ENCODE measurements around the gene LRRC32.
A peak's percentile ranks its signal among the peaks of the same experiment; 100 is the strongest.

LRRC32 gene

GRCh38 chr11:76674517-76675400 is 4.2 kb upstream of the LRRC32 start:
- no peaks in the 10 kb centered on the region for H3K36me3 ChIP-seq (ENCODE audit: insufficient read depth, low read length)
- H3K79me2 ChIP-seq (ENCODE audit: insufficient read depth, low read length) = no peaks in the 10 kb centered on the region
- peaks cover 27% of the 10 kb centered on the region for H3K4me1 ChIP-seq (ENCODE audit: insufficient read depth, low read length, poor library complexity, severe bottlenecking)
- H3K9me3 ChIP-seq (ENCODE audit: insufficient read depth, low read depth, low read length) = no peaks in the 10 kb centered on the region
- TF ChIP-seq EZH2phosphoT487 (IDR thresholded peaks at IDR 0.05; ENCODE audit: borderline replicate concordance) = no peak
- peak; percentile 36 for TF ChIP-seq CTCF (conservative IDR thresholded peaks at IDR 0.05; ENCODE audit: low read length)
- no peak overlapping the region for H2AFZ ChIP-seq (ENCODE audit: low read length)
- H3K4me3 ChIP-seq (ENCODE audit: low read length, poor library complexity, severe bottlenecking) = no peak overlapping the region
- H3K27me3 ChIP-seq (ENCODE audit: insufficient read depth, low read length, poor library complexity, severe bottlenecking) = no peaks in the 10 kb centered on the region
- no peaks in the 10 kb centered on the region for H4K20me1 ChIP-seq (ENCODE audit: insufficient read depth, low read length, poor library complexity, severe bottlenecking)
- H3K9me2 ChIP-seq (replicated peaks; ENCODE audit: low read depth, low read length) = no peaks in the 10 kb centered on the region
- no peak overlapping the region for H3K9ac ChIP-seq (ENCODE audit: low read depth, low read length, poor library complexity, severe bottlenecking)
- no peaks in the 10 kb centered on the region for H3F3A ChIP-seq (ENCODE audit: low read depth)
- peak overlapping the region; percentile 6 for H3K4me2 ChIP-seq (ENCODE audit: low read depth, low read length, poor library complexity, severe bottlenecking)

DNA sequence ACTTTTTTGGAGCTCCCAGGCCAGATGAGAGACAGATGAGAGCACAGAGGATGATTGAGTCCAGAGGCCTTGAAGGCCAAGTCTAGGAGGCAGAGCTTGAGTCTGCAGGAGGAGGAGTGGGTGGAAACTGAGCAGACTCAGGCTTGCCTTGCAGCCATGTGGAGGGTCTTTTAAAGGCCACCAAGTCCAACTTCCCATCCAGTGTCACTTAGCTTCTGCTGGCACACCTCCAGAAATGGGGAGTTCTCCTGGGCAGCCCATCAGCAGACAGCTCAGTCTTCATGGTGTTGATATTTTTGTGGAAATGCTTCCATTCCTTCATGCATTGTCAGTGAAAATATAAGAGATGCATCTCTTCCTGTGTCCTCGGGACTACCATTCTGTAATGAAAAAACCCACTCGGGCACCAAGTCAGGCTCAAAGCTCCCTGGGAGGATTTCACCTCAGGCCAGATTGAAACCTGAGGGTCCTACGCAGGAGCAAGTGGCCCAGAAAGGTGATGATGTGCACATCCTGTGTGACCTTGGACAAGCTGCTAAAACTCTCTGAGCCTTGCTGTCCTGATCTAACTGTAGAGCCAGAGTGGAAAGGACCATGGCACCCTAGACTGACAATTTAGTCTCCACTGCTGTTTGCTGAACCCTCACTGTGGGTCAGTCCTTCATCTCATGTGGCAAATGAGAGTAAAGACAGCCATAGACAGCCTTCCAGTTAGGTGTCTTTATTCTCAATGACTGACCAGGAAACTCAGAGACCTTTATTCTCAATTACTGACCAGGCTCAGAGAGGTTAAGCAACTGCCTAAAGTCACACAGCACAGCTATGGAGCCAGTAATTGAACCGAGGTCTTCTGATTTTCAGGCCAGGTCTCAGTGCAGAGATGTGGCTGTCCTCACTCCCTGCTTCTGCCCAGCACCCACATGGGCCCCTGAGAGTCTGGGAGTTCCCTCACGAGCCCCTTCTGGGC is 2.9 kb upstream of the LRRC32 start:
- H3K27me3 ChIP-seq (ENCODE audit: insufficient read depth, low read length, poor library complexity, severe bottlenecking) = no peaks in the 10 kb centered on the region
- no peaks in the 10 kb centered on the region for H3K9me3 ChIP-seq (ENCODE audit: insufficient read depth, low read depth, low read length)
- H3K4me3 ChIP-seq (ENCODE audit: low read length, poor library complexity, severe bottlenecking) = peak overlapping the region; percentile 51
- H3K9me2 ChIP-seq (replicated peaks; ENCODE audit: low read depth, low read length) = no peaks in the 10 kb centered on the region
- no peaks in the 10 kb centered on the region for H3K79me2 ChIP-seq (ENCODE audit: insufficient read depth, low read length)
- peak overlapping the region; percentile 68 for H3K4me2 ChIP-seq (ENCODE audit: low read depth, low read length, poor library complexity, severe bottlenecking)
- H3K36me3 ChIP-seq (ENCODE audit: insufficient read depth, low read length) = no peaks in the 10 kb centered on the region
- no peaks in the 10 kb centered on the region for H3F3A ChIP-seq (ENCODE audit: low read depth)
- peak overlapping the region; percentile 10 for H3K9ac ChIP-seq (ENCODE audit: low read depth, low read length, poor library complexity, severe bottlenecking)
- no peaks in the 10 kb centered on the region for H4K20me1 ChIP-seq (ENCODE audit: insufficient read depth, low read length, poor library complexity, severe bottlenecking)
- H2AFZ ChIP-seq (ENCODE audit: low read length) = peak overlapping the region; percentile 58
- peaks cover 27% of the 10 kb centered on the region for H3K4me1 ChIP-seq (ENCODE audit: insufficient read depth, low read length, poor library complexity, severe bottlenecking)
- TF ChIP-seq EZH2phosphoT487 (IDR thresholded peaks at IDR 0.05; ENCODE audit: borderline replicate concordance) = no peak
- no peak for TF ChIP-seq CTCF (conservative IDR thresholded peaks at IDR 0.05; ENCODE audit: low read length)

- Histone ChIP-seq H3K4me2 (ENCODE audit: low read depth, low read length, poor library complexity, severe bottlenecking) (peak overlapping the region; percentile 68), H2AFZ (ENCODE audit: low read length) (peak overlapping the region; percentile 58), H3K9me2 (replicated peaks; ENCODE audit: low read depth, low read length) (no peaks in the 10 kb centered on the region), H3K4me1 (ENCODE audit: insufficient read depth, low read length, poor library complexity, severe bottlenecking) (peaks cover 27% of the 10 kb centered on the region), H3K9ac (ENCODE audit: low read depth, low read length, poor library complexity, severe bottlenecking) (peak overlapping the region; percentile 10), H3F3A (ENCODE audit: low read depth) (no peaks in the 10 kb centered on the region), H3K27me3 (ENCODE audit: insufficient read depth, low read length, poor library complexity, severe bottlenecking) (no peaks in the 10 kb centered on the region), H3K79me2 (ENCODE audit: insufficient read depth, low read length) (no peaks in the 10 kb centered on the region), H3K36me3 (ENCODE audit: insufficient read depth, low read length) (no peaks in the 10 kb centered on the region), H3K9me3 (ENCODE audit: insufficient read depth, low read depth, low read length) (no peaks in the 10 kb centered on the region), H3K4me3 (ENCODE audit: low read length, poor library complexity, severe bottlenecking) (peak overlapping the region; percentile 51), H4K20me1 (ENCODE audit: insufficient read depth, low read length, poor library complexity, severe bottlenecking) (no peaks in the 10 kb centered on the region)
- TF ChIP-seq CTCF (conservative IDR thresholded peaks at IDR 0.05; ENCODE audit: low read length) (no peak), EZH2phosphoT487 (IDR thresholded peaks at IDR 0.05; ENCODE audit: borderline replicate concordance) (no peak)
Observed at GRCh38 chr11:76672431-76673175, 2.1 kb upstream of the LRRC32 start.
